Stimulated activated CD4-positive, alpha-beta T cell treated with anti-CD3 and anti-CD28 coated beads, Interleukin-4, amount 100 ng/mL, for 1 hour (primary cell): Measurements from ENCODE around the gene ZSWIM1.

Experiments used
- DNase-seq: peaks from one replicate; pipeline ENCODE4 v3.0.0-alpha.2; 2020

ZSWIM1 gene

GRCh38 chr20:45880988-45881788 lies at the start of gene ZSWIM1:
TSS of gene ZSWIM1 (plus strand) at chr20:45881227. CDS start at chr20:45882593, 1,366 bp downstream.
- DNase-seq: peak; percentile 99

GRCh38 chr20:45832619-45833018 lies 48.4 kb upstream of the ZSWIM1 start:
- DNase-seq: no peak

- DNase-seq: peak; percentile 22
Measured at GRCh38 chr20:45833030-45833882, 47.8 kb upstream of the ZSWIM1 start, which contains the start of gene SNX21. TSS of gene SNX21 (plus strand) at chr20:45833799. CDS start at chr20:45833920, 121 bp downstream.

DNA sequence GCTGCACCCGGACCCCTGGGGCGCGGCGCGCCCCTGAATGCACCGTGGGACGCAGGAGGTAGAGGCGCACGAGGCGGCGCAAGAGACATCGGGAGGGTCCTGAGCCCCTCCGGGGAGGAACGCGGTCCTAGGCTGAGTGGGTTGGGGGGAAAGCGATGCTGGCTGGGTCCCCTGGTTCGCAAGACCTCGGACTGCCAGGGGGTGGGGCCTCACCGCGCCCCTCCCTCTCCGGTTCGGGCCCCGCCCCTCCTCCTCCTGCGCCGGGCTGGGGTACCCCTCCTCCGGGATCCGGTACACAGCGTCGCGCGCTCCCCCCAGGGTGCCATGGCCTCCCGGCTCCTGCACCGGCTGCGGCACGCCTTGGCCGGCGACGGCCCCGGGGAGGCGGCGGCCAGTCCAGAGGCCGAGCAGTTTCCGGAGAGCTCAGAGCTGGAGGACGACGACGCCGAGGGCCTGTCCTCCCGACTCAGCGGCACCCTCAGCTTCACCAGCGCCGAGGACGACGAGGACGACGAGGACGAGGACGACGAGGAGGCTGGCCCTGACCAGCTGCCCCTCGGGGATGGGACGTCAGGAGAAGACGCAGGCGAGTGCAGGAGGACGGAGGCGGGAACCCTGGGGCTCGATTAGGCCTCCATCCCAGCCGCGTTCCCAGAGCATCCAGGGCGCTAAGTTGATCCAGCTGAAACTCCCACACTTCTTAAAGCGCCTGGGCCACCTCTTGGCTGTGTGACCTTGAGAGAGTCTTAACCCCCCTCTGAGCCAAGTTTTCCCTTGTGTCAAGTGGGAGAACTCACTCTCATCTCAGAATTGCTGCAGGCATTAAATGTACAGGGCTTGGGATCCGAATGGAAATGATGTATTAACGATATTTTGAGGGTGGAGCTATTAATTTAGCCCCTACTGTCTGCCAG lies 46.9 kb upstream of the ZSWIM1 start:
- peak; percentile 48 for DNase-seq

DNA sequence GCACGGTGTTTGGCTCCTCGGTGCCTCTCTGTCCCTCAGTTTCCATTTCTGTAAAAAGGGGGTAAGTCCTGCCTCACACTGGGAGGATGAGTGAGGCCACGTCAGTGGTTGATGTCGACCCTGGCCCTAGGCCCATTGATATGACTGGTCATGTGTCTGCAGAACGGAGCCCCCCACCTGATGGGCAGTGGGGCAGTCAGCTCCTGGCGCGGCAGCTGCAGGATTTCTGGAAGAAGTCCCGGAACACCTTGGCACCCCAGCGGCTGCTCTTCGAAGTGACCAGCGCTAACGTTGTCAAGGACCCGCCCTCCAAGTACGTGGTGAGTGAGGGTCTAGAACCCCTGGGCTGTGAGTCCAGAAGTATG lies 46.2 kb upstream of the ZSWIM1 start:
- DNase-seq: no peak

GRCh38 chr20:45835329-45835765 lies 45.7 kb upstream of the ZSWIM1 start:
- DNase-seq: no peak

GRCh38 chr20:45835825-45836224 lies 45.2 kb upstream of the ZSWIM1 start:
- no peak for DNase-seq

DNA sequence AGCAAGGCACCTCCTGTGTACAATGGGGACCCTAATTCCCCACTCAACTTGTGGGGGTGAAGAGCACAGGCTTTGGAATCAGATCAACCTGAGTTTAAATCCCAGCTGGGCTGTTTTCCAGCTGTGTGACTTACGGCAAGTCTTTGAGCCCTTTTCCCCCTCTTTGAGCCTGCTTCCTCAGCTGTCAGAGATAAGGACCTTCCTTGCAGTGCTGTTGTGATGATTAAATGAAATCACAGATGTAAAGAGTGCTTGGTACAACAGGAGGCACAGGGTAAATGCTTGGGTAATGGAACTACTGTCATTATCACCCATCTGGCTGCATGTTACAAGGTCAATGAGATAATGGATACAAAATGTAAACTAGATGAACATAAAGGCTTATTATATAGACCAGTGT lies 44.2 kb upstream of the ZSWIM1 start:
- DNase-seq: no peak

- no peak for DNase-seq
Measured at GRCh38 chr20:45840700-45841198, 40.3 kb upstream of the ZSWIM1 start.

- DNase-seq: no peak
Measured at GRCh38 chr20:45841407-45842129, 39.5 kb upstream of the ZSWIM1 start.

DNA sequence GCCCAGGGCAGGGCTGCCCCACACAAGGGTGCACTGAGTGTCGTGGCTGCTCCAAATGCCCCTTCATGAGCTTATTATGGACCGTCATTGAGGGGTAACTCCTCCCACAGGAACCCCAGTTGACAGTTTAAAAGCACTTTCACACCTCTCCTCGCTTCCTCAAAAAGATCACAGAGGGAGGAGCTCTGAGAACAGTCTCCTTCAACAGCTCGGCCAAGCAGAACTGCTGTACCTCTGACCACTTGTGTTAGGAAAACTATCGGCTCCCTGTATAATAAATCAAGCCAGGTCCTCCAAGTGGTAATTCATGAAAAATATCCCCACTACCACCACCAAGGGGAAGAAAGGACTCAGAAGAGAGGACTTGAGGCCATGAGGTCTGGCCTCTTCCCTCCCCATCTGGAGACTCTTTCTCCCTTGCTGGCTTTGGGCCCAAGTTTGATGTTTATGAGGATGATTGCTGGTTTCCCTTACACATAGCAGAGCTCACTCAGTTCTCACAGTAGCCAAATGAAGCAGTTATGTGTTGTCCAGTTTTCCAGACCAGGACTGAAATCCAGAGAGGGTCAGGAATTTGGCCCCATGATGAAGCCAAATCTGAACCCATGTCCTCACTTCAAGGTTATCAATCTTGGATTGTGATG lies 38.7 kb upstream of the ZSWIM1 start:
- no peak for DNase-seq

DNA sequence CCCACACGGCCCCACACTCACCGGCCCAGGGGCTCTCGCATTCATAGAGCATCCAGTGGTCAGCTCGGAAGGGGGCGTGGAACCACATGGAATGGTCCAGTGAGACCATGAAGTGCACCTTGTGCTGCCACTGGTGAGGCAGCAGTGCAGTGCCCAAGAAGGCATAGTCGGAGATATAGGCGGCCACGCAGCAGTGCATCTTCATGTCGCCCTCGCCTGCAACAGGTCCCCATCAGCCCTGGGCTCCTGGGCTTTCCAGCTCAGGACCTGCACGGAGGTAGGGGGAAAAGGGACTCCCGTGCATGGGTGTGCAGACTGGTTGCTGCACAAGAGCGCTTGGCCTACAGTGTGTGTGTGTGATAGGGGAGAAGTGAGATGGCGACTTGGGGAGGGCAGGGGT lies 37.5 kb upstream of the ZSWIM1 start:
- no peak for DNase-seq

GRCh38 chr20:45845452-45845851 lies 35.6 kb upstream of the ZSWIM1 start:
- DNase-seq: no peak

GRCh38 chr20:45848421-45848820 lies 32.6 kb upstream of the ZSWIM1 start:
- DNase-seq: no peak

DNA sequence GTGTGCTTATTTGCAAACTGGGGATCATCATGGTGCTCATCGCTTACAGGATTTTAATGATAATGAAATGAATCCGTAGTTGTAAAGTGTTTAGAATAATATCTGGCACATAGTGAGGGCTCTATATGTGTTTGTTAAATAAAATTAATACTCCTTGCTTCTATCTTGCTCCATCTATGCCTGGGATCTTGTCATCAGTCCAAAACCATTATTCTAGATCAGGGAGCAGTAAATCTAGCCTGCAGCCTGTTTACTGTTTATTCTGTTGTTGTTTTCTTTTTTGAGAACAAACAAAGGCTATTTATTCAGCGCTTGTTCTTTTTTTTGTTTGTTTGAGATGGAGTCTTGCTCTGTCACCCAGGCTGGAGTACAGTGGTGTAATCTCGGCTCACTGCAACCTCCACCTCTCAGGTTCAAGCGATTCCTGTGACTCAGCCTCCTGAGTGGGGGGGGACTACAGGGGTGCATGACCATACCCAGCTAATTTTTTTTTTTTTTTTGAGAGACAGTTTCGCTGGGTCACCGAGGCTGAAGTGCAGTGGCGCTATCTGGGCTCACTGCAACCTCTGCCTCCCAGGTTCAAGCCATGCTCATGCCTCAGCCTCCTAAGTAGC lies 32.0 kb upstream of the ZSWIM1 start:
- no peak for DNase-seq

DNA sequence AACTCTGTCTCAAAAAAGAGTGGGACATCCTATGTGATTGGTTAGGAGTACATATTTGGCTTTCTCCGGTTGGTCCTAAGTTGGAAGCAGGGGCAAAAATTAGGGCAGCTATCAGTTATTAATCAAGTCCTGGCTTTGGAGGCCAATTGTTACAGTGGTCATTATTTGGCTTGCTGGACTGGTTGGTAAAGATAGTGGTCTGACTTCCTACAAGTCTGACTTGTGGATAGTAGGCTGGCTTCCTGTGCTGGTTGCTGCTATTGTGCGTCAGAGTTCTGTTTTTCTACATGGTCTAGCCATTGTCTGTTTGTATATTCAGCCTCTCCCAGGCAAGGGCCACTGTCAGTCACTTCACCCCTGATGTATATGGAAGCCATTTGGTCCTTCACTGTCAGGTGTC lies 30.8 kb upstream of the ZSWIM1 start:
- DNase-seq: no peak

GRCh38 chr20:45850926-45851325 lies 30.1 kb upstream of the ZSWIM1 start:
- DNase-seq: no peak

GRCh38 chr20:45851501-45851900 lies 29.5 kb upstream of the ZSWIM1 start:
- no peak for DNase-seq

DNA sequence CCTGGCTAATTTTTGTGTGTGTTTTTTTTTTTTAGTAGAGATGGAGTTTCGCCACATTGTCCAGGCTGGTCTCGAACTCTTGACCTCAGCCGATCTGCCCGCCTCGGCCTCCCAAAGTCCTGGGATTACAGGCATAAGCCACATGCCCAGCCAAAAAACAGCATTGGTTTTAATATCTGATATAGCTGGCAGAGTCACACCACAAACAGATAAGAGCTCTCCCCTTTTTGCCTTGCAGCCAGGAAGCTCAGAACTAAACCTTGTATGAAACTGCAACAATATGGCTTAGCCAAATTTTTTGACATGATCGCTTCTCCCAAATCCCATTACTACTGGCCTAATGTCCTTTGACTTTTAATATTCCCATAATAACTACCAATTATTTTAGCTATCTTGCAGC lies 28.7 kb upstream of the ZSWIM1 start:
- no peak for DNase-seq

DNA sequence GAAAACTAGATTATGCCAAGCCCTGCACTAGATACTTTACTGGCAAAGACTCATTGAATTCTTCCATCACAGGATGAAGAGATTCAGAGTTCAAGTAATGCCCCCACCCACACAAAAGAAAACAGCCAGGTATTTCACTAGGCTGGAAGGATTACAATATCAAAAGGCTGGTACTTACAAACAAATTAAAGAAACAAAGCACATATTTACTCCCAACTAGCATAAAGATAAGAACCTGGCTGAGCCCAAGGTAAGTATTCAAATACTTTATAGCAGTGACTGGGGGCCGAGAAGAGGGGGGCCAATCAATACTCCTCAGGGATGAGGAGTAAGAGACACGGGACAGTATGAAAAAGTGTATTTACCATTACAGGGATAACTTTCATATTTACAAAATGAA lies 27.5 kb upstream of the ZSWIM1 start:
- no peak for DNase-seq
